Germinal center (tissue), 1 donor: ENCODE measurements around the gene ZSCAN32.

Experiments
- DNase-seq: peaks from one replicate; pipeline ENCODE4 v3.0.0; 2012; ENCODE audit warnings: mixed read lengths, low spot score

The ZSCAN32 gene

DNA sequence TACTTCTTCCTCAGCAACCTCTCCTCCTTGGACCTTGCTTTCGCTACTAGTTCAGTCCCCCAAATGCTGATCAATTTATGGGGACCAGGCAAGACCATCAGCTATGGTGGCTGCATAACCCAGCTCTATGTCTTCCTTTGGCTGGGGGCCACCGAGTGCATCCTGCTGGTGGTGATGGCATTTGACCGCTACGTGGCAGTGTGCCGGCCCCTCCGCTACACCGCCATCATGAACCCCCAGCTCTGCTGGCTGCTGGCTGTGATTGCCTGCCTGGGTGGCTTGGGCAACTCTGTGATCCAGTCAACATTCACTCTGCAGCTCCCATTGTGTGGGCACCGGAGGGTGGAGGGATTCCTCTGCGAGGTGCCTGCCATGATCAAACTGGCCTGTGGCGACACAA, 44.7 kb downstream of the ZSCAN32 start:
- no peak for DNase-seq

DNA sequence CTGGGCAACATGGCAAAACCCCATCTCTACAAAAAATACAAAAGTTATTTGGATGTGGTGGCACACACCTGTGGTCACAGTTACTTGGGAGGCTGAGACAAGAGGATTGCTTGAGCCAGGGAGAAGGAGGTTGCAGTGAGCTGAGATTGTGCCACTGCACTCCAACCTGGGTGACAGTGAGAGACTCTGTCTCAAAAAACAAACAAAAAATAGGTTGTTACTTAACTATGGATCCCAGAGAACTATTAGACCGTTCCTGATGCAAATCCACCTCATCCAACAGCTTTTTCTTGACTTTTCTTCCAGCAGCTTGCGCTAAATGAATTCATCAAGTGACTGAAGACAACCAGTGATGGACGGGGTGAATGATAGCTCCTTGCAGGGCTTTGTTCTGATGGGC, 45.2 kb downstream of the ZSCAN32 start, which contains the start of gene OR2C1:
Gene OR2C1 (plus strand): TSS at position 301 of the 400 bp plus-strand sequence. CDS start 52 bp downstream, at position 353.
- no peak for DNase-seq

DNA sequence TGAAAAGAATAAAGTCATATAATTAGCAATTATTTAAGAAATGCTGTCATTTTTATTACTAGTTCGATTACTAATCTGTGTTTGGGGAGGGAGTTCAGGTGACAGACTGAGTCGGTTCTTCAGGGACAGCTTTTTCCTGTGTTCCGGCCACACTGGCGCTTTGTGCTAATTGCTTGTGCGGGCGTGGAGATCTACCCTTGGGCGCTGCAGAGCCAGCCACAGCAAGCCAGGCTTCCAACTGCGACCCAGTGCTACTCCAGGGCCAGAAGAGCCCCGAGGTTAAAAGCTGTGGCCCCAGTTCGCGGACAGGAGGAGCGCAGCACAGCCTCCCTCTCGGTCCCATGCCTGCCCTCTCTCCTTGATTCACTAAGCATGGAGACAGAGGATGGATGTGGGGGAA, 51.6 kb downstream of the ZSCAN32 start:
- DNase-seq: no peak

DNA sequence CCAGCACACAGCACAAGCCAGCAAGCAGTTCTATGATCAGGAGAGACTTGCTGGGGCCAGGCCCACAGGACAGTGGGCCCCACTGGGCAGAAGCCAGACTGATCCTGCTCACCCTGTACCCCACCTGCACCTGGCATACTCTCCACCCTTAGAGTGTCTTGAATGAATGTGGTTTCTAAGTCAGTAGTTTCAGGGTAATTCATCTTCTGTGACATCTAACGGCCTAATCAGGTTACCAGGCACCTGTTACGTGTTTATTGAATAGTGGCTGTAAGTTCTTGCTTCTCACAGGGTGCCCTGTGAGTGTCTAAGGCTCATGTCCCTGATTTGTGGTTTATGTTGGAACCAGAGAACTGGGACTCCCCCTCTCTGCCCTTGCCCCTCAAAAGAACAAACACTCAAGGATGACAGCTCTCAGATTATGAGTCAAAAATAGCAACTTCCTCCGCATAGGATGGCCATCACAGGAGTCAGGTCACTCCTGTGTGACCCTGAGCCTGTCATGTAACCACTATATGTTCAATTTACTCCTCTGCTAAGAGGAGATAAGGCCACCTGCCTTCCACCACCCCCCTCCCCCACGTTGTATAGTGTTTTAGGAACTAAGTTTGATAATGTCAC, 52.1 kb downstream of the ZSCAN32 start:
- no peak for DNase-seq

DNA sequence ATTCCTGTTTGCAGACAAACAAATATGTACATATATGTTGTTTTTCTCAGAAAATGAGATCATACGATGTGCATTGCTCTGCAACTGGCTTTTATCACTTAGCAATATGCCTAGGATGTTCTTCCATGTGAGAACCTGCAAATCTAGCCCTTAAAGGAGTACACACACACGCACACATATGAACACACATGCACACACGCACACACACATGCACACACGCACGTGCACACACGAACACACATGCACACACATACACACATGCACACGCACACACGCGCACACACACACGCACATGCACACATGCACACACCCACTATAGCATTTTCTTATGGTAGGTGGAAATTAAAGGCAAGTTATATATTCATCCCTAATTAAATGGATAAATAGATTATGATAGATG, 53.2 kb downstream of the ZSCAN32 start:
- no peak for DNase-seq

DNA sequence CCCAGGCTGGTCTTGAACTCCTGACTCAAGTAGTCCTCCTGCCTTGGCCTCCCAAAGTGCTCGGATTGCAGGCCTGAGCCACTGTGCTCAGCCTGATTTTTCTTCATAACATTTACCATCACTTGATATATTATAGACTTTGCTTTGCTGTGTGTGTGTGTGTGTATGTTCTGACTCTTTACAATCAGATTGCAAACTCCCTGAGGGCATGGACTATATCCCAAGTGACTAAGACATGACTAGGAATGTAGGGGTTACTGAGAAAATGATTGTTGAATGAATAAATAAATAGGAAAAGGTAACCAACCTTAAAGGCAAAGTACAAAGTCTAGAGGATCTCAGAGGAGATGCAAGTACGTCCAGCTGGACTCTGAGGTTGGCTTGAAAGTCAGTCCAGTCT, 54.8 kb downstream of the ZSCAN32 start:
- DNase-seq: no peak
